Fibroblast of mammary gland (primary cell): ENCODE results near the gene RUFY4.

ENCODE experiments used
- DNase-seq: peaks from one replicate; pipeline ENCODE4 v3.0.0-alpha.2; 2010; ENCODE audit warnings: low read depth
- H3K4me3 ChIP-seq: 2 replicates; pipeline ENCODE4 v1.5.1; 2011; ENCODE audit warnings: low read depth, mild to moderate bottlenecking, low read length, moderate library complexity; ENCODE audit not compliant: control insufficient read depth
- TF ChIP-seq, protein P1 (sequence below): conservative IDR thresholded peaks from 2 replicates; pipeline ENCODE4 v1.5.1; 2011; ENCODE audit warnings: low read depth, low read length, inconsistent platforms; ENCODE audit not compliant: control insufficient read depth, insufficient read depth

The RUFY4 gene

DNA sequence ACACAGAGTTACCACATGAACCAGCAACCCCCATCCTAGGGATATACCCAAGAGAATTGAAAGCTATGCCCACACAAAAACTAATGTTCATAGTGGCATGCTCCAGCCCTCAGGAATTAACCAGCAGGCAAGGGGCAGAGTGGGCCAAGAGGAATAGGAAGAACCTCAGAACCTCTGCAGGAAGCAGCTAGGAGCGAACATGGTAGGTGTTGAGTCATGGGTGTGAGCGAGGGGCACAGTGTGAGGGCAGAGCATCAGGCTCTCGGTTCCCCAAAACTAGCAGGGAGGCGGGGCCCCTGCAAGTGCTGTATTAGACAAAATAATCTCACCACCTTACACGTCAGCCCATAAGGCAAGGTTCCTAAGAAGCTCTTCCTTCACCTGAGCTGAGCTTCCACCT lies 5.6 kb upstream of the RUFY4 start:
- no peak for DNase-seq
- TF ChIP-seq, protein P1, sequence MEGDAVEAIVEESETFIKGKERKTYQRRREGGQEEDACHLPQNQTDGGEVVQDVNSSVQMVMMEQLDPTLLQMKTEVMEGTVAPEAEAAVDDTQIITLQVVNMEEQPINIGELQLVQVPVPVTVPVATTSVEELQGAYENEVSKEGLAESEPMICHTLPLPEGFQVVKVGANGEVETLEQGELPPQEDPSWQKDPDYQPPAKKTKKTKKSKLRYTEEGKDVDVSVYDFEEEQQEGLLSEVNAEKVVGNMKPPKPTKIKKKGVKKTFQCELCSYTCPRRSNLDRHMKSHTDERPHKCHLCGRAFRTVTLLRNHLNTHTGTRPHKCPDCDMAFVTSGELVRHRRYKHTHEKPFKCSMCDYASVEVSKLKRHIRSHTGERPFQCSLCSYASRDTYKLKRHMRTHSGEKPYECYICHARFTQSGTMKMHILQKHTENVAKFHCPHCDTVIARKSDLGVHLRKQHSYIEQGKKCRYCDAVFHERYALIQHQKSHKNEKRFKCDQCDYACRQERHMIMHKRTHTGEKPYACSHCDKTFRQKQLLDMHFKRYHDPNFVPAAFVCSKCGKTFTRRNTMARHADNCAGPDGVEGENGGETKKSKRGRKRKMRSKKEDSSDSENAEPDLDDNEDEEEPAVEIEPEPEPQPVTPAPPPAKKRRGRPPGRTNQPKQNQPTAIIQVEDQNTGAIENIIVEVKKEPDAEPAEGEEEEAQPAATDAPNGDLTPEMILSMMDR = no peak
- H3K4me3 ChIP-seq = no peak overlapping the region

DNA sequence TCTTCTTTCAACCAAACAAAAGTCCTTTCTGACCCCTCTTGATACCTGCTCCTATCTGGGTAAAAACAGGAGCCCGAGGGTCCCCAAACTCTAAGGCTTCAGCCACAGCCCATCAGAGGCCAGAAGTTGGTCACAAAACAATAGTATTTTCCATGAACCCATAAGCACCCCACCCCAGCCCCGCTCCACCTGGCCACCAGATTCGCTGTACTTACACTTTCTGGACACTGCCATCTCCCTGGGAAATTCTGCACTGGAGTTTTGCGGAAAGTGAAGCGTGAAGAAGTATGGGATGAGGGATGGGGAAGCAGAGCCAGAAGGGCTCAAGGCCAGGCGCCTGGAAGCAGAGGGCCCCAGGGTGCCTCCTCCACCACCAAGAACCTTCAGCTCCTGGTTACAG lies 5.2 kb upstream of the RUFY4 start:
- TF ChIP-seq, protein P1 = no peak
- H3K4me3 ChIP-seq = no peak overlapping the region
- no peak for DNase-seq

DNA sequence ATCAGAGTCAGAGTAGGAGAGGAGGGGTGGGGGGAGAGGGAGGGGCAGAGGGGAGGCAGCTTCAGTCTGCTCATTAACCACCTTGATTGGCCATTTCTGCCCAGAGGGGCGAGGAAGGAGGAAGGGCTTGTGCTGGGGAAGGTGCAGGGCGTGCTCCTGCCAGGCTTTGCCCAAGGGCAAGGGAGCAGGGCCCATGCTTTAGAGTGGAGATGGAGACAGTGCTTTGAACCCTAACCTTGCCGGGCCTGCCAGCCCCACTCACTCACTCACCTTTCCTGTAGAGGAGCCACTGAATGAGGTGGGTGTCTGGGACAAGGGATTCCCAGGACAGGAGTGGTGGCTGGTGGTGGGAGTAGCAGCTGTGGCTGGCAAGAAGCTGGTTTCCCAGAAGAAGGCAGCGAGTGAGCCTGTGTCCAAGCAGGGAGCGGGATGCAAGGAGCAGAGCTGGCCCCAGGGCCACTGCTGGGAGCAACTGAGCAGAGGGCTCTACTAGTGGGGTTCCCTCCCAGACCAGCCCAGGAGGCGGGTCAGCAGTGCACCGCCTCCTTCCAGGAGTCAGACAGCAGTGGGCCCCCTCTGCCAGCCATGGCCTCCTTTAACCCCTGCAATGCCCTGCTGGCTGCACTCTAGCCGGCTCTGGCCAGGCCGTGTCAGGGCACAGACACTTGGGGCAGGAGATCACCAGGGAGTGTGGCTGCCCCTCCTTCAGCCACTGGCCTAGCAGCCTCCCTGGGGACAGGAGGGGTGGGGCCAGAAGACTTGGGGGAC lies 3.6 kb upstream of the RUFY4 start:
- TF ChIP-seq, protein P1 = no peak
- H3K4me3 ChIP-seq = no peak overlapping the region
- DNase-seq = no peak

DNA sequence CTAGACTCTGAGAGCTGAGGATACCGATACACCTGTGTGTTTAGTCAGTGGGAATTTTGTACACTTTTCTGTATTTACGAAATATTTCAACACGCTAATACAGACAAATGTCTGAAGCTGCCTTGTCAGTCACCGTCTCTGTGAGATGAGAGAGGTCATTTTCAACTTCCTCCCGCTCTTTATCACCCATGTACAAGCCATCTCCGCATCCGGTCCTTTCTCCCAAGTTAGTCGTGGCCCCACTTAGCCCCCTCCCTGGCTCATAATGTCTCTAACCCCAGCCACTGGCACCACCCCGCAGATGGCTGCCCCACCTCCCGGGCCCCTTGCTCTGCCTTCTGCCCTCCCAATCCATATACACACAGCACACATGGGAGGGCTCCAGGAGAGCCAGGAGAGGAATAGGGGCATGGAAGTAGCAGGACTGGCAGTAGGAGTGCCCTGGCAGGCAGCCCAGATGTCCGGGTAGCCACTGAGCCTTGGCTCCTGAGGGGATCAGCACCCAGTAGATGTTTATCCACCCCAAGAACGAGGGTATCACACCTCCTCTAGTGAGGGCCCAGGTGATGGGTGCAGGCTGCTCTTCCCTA lies 2.0 kb upstream of the RUFY4 start:
- TF ChIP-seq, protein P1 = no peak
- no peak for DNase-seq
- H3K4me3 ChIP-seq = no peak overlapping the region

DNA sequence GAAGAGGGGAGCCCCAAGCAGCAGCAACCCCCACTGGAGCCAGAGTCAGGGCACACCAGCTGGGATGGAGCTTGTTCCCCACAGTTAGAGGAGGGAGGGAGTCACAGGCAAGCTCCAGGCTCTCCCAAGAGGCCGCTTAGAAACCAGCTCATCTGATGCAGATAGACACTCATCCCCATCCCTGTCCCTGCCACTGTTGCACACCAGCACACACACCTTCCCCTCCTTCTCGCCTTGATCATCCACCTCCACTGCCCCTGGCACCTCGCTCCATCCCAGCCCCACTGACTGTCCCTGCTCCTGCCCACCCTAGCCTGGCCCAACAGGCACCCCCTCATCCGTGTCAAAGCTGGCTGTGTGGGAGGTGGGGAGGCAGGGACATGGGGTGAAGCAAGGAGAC lies 1.5 kb upstream of the RUFY4 start:
- TF ChIP-seq, protein P1 = no peak
- DNase-seq = no peak

DNA sequence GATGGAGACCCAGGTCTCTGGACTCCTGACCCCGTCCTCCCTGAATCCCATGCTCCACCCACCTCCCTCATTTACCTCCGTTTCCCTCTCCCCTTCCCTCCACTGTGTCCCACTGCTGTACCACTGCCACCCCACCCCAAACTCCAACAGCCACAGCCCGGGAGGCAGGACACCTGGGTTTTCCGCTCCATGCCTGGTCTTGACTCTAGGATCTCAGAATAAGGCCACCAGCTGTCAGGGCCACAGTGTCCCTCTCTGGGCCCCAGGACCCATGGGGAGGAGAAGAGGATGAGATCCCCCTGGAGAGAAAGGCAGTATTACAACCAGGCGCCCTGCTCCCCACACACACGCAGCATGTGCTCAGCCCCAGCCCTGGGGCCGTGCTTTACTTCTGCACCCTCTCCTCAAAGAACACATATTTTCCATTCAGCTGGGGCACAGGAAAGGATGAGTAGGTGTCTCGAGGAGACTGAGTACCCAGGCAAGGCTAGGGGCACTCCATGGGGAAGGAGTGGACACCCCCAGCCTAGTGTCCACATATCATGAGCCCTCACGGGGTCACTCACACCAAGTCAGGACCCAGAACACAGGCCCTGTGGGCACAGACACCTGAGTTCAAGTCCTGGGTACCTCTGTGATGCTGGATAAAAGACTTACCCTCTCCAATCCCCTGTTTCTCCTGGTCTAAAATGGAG lies 700 bp downstream of the RUFY4 start:
- no peak overlapping the region for H3K4me3 ChIP-seq
- TF ChIP-seq, protein P1 = no peak
- DNase-seq = no peak

More for the DNA sequence above, 1.5 kb upstream of the RUFY4 start:
- H3K4me3 ChIP-seq = no peak overlapping the region
